ENCODE results near the gene SRPX.

SRPX gene, protein sequence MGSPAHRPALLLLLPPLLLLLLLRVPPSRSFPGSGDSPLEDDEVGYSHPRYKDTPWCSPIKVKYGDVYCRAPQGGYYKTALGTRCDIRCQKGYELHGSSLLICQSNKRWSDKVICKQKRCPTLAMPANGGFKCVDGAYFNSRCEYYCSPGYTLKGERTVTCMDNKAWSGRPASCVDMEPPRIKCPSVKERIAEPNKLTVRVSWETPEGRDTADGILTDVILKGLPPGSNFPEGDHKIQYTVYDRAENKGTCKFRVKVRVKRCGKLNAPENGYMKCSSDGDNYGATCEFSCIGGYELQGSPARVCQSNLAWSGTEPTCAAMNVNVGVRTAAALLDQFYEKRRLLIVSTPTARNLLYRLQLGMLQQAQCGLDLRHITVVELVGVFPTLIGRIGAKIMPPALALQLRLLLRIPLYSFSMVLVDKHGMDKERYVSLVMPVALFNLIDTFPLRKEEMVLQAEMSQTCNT

DNA sequence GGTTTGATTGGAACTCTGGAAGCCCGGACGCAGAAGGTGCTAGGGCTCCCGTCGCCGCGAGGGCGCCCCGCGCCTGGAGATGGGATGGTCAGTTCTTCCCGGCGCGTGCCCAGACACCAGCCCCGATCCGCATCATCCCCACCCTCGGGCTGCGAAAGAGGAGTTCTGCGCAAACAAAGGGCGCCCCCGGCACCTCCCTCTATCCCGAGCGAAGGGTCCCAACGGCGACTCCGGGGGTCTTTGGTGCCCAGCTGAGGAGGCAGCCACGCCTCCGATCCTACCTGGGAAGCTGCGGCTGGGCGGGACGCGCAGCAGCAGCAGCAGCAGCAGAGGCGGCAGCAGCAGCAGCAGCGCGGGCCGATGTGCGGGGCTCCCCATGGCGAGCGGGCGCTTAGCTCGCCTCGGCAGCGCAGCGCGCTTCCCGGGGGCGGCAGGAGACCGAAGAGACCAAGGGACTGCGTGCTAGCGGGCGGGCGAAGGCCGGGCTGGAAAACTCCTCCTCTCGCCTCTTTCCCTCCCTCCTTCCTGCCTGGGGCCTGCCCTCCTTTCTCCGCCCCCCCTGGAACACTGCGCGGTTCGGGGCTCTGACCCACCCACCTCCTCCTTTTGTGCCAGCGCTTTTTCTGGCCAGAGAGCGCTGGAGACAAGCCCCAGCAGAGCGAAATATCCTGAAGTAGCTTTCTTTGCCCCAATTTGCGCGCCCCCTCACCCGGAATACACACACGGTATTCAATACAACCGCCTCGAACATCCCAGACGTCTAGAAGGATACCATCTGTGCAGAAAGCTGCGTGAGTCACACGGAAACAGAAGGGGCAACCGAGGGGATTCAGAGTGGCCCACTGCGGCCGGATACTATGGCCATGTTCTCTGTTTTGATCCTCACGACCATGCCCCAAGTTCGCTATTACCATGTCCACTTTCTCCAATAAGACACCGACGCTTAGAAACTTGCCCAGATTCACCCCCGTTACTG is at the start of gene SRPX:
SRPX (minus strand) TSS at position 457 of the 976 bp plus-strand sequence; CDS start at position 378, 79 bp downstream.
- TF ChIP-seq, protein P1, sequence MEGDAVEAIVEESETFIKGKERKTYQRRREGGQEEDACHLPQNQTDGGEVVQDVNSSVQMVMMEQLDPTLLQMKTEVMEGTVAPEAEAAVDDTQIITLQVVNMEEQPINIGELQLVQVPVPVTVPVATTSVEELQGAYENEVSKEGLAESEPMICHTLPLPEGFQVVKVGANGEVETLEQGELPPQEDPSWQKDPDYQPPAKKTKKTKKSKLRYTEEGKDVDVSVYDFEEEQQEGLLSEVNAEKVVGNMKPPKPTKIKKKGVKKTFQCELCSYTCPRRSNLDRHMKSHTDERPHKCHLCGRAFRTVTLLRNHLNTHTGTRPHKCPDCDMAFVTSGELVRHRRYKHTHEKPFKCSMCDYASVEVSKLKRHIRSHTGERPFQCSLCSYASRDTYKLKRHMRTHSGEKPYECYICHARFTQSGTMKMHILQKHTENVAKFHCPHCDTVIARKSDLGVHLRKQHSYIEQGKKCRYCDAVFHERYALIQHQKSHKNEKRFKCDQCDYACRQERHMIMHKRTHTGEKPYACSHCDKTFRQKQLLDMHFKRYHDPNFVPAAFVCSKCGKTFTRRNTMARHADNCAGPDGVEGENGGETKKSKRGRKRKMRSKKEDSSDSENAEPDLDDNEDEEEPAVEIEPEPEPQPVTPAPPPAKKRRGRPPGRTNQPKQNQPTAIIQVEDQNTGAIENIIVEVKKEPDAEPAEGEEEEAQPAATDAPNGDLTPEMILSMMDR (IDR thresholded peaks at IDR 0.05; ENCODE audit: control insufficient read depth, extremely low read depth, insufficient read depth) = no peak
- H3K4me3 ChIP-seq (ENCODE audit: low read depth, low read length) = peak within 1 kb of the TSS; percentile 47
- no peak for DNase-seq (ENCODE audit: low read depth)

DNA sequence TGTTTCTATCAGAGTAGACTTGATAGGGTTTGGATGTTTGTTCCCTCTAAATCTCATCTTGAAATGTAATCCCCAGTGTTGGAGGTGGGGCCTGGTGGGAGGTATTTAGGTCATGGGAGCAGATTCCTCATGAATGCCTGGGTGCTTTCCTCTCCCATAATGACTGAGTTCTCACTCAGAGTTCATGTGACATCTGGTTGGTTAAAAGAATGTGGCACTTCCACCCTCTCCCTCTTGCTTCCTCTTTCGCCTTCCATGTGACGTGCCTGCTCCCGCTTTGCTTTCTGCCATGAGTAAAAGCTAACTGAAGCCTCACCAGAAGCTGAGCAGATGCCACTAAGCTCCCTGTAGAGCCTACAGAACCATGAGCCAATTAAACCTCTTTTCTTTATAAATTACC is 47.3 kb upstream of the SRPX start:
- no peak overlapping the region for H3K4me3 ChIP-seq (ENCODE audit: low read depth, low read length)
- TF ChIP-seq, protein P1 (IDR thresholded peaks at IDR 0.05; ENCODE audit: control insufficient read depth, extremely low read depth, insufficient read depth) = no peak
- no peak for DNase-seq (ENCODE audit: low read depth)

DNA sequence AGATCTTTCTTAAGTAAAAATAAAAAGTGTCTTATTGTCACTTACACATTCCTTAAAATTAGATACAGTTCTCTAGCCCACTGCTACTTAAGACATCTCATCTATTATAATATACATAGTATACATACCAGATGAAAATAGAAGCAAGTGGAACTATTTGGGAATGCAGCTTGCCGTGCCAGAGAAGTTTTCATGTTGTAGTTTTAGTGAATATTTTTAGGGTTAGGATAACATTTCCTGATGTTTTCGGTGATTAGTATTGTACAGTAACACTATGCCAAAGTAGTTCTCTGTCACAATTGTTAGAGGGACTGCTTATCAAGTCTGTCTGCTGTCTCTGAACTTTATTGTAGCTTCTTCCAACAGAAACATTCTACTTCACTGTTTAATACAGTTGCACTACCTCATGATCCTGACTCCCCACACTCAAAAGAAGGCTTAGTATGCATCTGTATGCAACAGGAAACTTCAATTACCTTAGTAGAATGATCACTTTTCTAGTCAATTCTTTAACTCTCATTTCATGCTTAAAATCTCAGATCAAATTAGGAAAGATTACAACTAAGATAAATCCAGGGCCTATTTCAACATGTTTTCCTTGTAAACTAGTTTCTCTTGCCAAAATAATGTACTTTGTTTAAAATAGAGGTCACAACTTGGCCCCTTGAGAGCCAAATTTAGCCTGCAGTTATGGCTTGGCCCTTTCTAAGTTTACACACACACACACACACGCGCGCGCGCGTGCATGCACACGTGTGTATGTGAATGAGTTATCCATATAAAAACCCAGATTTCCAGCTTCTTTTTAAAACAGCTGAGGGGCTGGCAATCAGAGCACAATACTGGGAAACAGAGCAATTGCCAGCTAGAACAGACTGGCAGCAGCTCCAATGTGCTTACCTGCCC is 42.3 kb upstream of the SRPX start:
- TF ChIP-seq, protein P1 (IDR thresholded peaks at IDR 0.05; ENCODE audit: control insufficient read depth, extremely low read depth, insufficient read depth) = no peak
- DNase-seq (ENCODE audit: low read depth) = no peak
- H3K4me3 ChIP-seq (ENCODE audit: low read depth, low read length) = no peak overlapping the region

DNA sequence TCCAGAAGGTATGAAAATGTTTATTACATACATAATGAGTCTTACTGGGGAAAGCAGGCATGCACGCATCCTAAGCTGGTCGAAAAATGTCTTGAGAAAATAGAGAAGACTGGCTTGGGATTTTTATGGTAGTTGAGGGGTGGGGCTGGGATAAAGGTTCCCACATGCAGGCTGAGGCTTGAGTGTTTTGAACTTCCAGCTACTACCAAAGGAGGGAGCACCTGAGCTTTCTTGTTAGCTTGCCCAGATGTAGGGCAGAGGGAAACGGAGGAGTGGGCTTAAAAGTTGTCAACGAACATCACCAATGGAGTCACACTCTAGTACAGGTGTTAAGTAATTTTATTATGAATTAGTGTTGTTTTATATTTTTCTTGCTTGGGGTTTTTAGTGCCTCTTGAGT is 39.6 kb upstream of the SRPX start:
- no peak for DNase-seq (ENCODE audit: low read depth)
- TF ChIP-seq, protein P1 (IDR thresholded peaks at IDR 0.05; ENCODE audit: control insufficient read depth, extremely low read depth, insufficient read depth) = peak; percentile 34; the same call in 1 of the 2 replicates
- H3K4me3 ChIP-seq (ENCODE audit: low read depth, low read length) = no peak overlapping the region

DNA sequence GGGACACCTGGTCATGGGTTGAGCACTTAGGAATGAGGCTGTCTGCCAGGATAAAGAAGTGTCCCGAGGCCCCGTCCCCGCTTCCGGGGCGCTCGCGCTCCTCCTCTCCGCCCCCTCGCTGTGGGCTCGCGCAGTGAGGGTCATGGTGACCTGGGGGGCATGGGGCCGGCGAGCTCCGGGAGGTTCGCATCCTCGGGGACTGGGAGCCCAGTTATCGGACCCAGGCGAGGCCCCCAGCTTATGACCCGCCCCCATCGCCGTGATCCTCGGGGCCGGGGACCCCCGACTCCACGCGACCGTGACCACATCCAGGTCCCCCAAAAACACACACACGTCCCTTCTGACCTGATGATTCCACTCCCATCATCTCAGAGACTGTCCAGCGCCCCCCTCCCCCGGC is 35.3 kb upstream of the SRPX start:
- TF ChIP-seq, protein P1 (IDR thresholded peaks at IDR 0.05; ENCODE audit: control insufficient read depth, extremely low read depth, insufficient read depth) = no peak
- no peak overlapping the region for H3K4me3 ChIP-seq (ENCODE audit: low read depth, low read length)
- no peak for DNase-seq (ENCODE audit: low read depth)

DNA sequence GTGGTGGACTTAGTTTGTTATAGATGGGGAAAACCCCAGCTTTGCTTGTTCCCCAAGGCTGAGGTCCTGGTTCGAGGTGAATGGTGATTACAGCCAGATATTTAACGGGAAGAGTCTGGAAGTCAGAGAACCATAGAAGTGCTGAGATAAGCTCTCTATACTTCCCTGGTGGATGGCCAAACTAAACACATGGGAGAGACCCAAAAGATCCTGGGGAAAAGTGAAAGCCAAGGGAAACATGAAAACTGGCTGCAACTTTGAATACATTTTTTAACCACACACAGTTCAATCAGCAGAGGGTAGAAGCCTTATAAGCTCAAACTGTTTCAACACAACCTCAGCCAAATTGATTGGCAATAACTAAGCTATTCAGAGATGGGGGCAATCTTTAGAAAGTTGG is 29.3 kb upstream of the SRPX start:
- DNase-seq (ENCODE audit: low read depth) = no peak

More for the DNA sequence above, 29.3 kb upstream of the SRPX start:
- TF ChIP-seq, protein P1 (IDR thresholded peaks at IDR 0.05; ENCODE audit: control insufficient read depth, extremely low read depth, insufficient read depth) = no peak
- H3K4me3 ChIP-seq (ENCODE audit: low read depth, low read length) = no peak overlapping the region
